Smooth muscle cell of bladder (primary cell): ENCODE data around the gene YBX2. TPM values are rescaled to one million over a fixed set of nuclear protein-coding genes. Genes with fewer than 3 reads are reported as not detected.

ENCODE experiments used
- total RNA-seq: library from RNA; depleted of rRNA; stranded (reverse); fragments of >200 nt; gene quantifications from 2 replicates; pipeline ENCODE4 v1.2.3, GENCODE V29; 2014

Gene YBX2
- total RNA-seq, 1 donor from 2014 or later: not detected

Other genes starting within 250 kb of the YBX2 start
- gene CLEC10A, start 214.4 kb downstream of the YBX2 start, total RNA-seq: not detected in 2 replicates
- not detected in 2 replicates for gene ASGR2, start 179.8 kb downstream of the YBX2 start, total RNA-seq
- 0.28 and 0.37 TPM in 2 replicates for gene ASGR1, start 115.3 kb downstream of the YBX2 start, total RNA-seq
- 9.0 and 18.4 TPM in 2 replicates for gene DLG4, start 74.8 kb downstream of the YBX2 start, total RNA-seq
- 227 and 290 TPM in 2 replicates for gene ACADVL, start 74.7 kb downstream of the YBX2 start, total RNA-seq
- 78.2 and 87.1 TPM in 2 replicates for gene DVL2, start 60.1 kb downstream of the YBX2 start, total RNA-seq
- 38.3 and 47.5 TPM in 2 replicates for gene PHF23, start 55.2 kb downstream of the YBX2 start, total RNA-seq
- gene GABARAP, start 52.2 kb downstream of the YBX2 start, total RNA-seq: 168 and 193 TPM in 2 replicates
- 15.2 and 17.6 TPM in 2 replicates for gene CTDNEP1, start 42.9 kb downstream of the YBX2 start, total RNA-seq
- 26.5 and 27.7 TPM in 2 replicates for gene ELP5, start 42.4 kb downstream of the YBX2 start, total RNA-seq
- 1.3 and 1.6 TPM in 2 replicates for gene CLDN7, start 32.2 kb downstream of the YBX2 start, total RNA-seq
- gene SLC2A4, start 12.9 kb downstream of the YBX2 start, total RNA-seq: 0.28 TPM in 2 replicates
- gene EIF5A, start 13.0 kb upstream of the YBX2 start, total RNA-seq: 397 and 405 TPM in 2 replicates
- 26.2 and 32.5 TPM in 2 replicates for gene GPS2, start 20.7 kb upstream of the YBX2 start, total RNA-seq
- gene NEURL4, start 34.7 kb upstream of the YBX2 start, total RNA-seq: 14.4 and 23.1 TPM in 2 replicates
- 2.1 and 3.3 TPM in 2 replicates for gene ACAP1, start 41.9 kb upstream of the YBX2 start, total RNA-seq
- 6.8 and 16.4 TPM in 2 replicates for gene KCTD11, start 57.5 kb upstream of the YBX2 start, total RNA-seq
- gene TMEM95, start 60.5 kb upstream of the YBX2 start, total RNA-seq: not detected in 2 replicates
- gene TNK1, start 86.5 kb upstream of the YBX2 start, total RNA-seq: 0.37 and 0.57 TPM in 2 replicates
- gene PLSCR3, start 99.9 kb upstream of the YBX2 start, total RNA-seq: 13.9 and 14.4 TPM in 2 replicates
- gene TMEM256, start 109.5 kb upstream of the YBX2 start, total RNA-seq: 105 and 158 TPM in 2 replicates
- 4.1 and 6.3 TPM in 2 replicates for gene NLGN2, start 113.2 kb upstream of the YBX2 start, total RNA-seq
- not detected in 2 replicates for gene SPEM1, start 125.7 kb upstream of the YBX2 start, total RNA-seq
- gene SPEM2, start 131.0 kb upstream of the YBX2 start, total RNA-seq: not detected in 2 replicates
- gene SPEM3, start 134.2 kb upstream of the YBX2 start, total RNA-seq: not detected in 2 replicates
- 0.71 and 0.74 TPM in 2 replicates for gene TMEM102, start 140.8 kb upstream of the YBX2 start, total RNA-seq
- gene FGF11, start 144.9 kb upstream of the YBX2 start, total RNA-seq: 0.71 and 3.4 TPM in 2 replicates
- gene CHRNB1, start 150.4 kb upstream of the YBX2 start, total RNA-seq: 5.9 and 7.3 TPM in 2 replicates
- 14.8 and 19.0 TPM in 2 replicates for gene ZBTB4, start 185.0 kb upstream of the YBX2 start, total RNA-seq
- not detected in 2 replicates for gene SLC35G6, start 186.8 kb upstream of the YBX2 start, total RNA-seq
- 65.1 and 79.0 TPM in 2 replicates for gene POLR2A, start 189.7 kb upstream of the YBX2 start, total RNA-seq